Esophagus mucosa (tissue), 1 donor: Measurements from ENCODE around the gene SLC12A7. TPM values are rescaled to one million over a fixed set of nuclear protein-coding genes. Genes with fewer than 3 reads are reported as not detected.

ENCODE experiments used
- ATAC-seq: fragments of 200-7000 bp; cut with Tn5 transposase; one replicate; pipeline ENCODE4 v1.9.1; 2020
- total RNA-seq: library from RNA; stranded (reverse); gene quantifications from one replicate; pipeline ENCODE4 v1.2.4, GENCODE V29; 2023
- donor health status: DM: yes; HTN: yes; CAD: no.

Gene SLC12A7
- total RNA-seq, 1 donor from 2014 or later: 3.0 TPM

DNA sequence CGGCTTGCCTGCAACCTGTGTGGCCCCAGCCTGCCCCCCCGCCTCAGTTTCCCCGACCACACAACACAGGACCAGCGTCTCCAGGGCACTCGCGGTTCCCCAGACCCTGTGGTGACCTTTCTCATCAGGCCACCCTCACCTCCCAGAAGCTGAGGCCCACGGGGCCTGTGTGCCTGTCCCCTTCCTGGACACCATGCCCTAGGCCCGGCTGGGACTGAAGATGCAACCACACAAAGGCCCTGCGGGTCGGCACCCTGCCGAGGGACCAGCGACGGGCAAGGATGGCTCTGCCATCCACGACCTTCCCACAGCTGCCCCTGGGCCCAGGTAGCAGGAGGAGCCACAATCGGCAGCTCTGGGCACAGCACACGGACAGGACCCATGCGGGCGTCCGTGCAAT is 34.8 kb downstream of the SLC12A7 start:
- no peak for ATAC-seq

DNA sequence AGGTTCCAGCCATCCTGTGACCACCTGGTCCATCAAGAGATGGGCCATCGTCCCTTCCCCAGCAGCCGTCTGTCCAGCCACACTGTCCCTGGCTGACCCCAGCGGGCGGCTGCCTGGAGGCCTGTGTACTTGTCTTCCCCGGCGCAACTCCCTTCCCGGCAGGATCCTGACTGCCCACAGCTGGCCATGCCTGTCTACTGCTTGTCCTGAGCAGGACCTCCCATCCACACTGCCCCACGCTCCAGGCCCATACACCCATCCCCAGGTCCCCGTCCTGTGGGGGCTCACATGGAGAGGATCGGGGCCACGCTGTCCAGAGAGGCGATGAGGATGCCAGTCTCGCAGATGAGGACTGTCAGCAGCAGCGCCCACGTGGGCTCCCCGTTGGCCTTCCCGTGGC is 35.5 kb downstream of the SLC12A7 start:
- ATAC-seq: no peak

DNA sequence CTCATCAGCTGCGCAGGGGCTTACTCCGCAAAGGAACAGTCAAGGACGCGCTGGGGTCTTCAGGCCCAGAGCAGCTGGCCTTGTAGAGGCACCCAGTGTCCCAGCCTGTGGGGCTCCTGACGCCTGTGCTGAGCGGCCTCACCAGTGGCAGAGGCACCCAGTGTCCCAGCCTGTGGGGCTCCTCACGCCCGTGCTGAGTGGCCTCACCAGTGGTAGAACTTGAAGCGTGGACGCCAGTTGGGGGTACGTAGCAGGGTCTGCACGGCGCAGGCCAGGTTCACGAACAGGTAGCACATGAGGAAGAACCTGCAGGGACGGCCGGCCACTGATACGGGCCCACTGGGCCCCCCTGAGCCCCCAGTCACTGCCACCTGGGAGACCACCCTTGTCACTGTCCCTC is 35.9 kb downstream of the SLC12A7 start:
- no peak for ATAC-seq

DNA sequence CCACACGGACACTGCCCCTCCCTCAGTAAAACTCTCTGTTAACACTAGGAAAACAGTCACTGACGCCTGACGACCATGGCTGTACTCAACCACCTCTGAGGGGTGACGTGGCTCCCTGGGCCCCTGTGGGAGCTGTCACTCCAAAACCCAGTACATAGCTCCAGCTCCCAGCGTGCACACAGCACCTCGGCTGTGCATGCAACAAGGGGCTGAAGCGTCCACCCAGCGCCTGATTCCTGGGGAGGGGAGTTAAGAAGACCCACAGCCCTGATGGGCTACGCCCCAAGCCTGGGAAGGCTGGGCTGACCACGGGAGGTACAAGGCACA is 36.3 kb downstream of the SLC12A7 start:
- ATAC-seq: no peak

DNA sequence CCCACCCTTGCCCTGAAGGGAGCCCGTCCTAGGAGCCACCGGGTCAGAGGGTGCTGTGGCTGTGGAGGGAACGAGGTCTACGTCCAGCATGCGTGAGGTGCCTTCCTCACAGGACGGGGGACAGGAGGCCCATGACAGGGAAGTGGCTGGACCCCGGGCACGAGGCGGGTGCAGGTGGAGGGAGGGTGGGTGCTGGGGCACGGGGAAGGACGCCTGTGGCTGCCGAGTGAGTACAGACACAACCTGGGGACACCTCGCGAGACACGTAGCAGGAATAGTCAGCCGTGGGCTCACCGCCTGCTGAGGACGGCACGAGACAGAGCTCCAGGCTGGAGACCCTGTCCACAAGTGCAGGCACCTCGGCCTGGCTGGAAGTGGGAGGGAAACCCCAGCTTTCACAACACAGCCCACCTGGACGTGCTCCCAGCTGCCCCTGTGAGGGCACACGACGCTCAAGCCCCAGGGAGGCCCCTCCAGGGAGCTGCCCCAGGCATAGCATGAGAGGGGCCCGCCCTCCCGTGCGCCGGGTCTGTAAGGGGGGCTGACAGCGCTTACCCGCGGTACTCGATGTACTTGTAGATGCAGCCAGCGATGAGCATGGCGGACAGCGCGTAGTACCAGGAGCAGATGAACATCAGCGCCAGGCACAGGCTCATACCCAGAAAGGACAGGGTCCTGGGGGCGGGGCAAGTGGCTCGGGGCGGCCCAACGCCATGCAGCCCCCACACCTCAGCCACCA is 36.9 kb downstream of the SLC12A7 start:
- ATAC-seq: no peak

DNA sequence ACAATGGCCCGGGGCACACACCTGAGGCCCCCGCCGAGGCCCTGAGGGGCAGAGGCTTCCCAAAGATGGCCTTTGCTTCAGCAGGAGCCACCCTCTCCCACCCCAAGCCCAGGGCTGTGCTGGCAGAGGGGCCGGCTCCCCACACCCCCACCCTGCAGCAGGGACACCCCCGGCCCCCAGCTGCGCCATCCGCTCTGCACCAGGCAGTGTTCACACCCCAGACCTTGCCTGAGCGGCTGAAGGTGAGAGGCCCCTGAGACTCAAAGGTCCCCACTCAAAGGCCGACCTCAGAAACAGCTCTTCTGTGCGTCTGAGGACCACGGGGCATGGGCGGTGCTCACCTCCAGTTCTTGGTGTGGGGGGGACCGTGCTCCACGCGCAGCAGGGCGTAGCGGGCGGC is 37.6 kb downstream of the SLC12A7 start:
- no peak for ATAC-seq

DNA sequence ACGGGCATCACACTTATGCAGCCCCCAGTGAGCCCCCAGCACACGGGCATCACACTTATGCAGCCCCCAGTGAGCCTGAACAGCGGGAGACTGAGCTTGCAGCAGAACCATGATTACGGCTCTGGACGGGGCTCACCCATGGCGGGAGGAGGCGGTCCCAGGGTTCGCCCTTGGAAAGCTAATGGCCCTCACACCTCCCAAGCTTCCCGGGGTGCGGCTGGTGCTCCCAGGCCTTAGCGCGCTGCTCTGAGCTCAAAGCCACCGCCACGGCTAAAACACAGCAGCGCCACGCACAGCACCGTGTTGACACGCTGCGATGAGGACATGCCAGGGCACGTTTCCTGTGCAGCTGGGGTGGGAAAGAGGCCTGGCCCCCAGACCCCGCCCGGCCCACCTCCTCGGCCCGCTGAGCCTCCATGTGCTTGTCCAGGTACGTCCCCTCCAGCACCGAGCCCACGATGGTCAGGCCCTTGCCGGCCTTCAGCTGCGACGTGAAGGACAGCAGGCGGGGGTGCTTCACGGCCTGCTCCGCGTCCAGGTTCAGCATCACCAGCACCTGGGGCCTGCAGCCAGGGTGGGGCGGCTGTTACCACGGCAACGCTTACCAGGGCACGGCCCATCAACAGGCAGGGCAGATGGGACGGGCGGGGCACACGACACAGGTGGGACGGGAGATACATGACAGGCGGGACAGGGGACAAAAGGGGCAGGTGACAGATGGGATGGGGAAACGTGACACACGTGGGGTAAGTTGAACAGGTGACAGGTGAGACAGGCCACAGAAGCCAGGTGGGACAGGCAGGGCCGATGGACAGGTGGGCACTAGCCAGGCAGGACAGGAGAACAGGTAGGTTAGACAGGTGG is 38.4 kb downstream of the SLC12A7 start:
- no peak for ATAC-seq

DNA sequence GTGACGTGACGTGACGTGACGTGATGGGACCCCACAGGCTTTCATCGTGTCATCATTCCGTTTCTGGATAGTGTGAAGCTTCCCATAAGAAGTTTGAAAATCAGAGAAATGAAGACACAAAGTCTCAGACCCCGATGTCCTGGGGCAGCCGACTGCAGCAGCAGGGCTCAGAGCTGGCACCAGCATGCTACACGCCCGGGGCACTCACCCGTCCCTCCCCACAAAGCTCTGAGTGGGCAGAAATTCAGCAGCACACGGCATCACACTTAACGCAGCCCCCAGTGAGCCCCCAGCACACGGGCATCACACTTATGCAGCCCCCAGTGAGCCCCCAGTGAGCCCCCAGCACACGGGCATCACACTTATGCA is 42.2 kb downstream of the SLC12A7 start:
- ATAC-seq: no peak

DNA sequence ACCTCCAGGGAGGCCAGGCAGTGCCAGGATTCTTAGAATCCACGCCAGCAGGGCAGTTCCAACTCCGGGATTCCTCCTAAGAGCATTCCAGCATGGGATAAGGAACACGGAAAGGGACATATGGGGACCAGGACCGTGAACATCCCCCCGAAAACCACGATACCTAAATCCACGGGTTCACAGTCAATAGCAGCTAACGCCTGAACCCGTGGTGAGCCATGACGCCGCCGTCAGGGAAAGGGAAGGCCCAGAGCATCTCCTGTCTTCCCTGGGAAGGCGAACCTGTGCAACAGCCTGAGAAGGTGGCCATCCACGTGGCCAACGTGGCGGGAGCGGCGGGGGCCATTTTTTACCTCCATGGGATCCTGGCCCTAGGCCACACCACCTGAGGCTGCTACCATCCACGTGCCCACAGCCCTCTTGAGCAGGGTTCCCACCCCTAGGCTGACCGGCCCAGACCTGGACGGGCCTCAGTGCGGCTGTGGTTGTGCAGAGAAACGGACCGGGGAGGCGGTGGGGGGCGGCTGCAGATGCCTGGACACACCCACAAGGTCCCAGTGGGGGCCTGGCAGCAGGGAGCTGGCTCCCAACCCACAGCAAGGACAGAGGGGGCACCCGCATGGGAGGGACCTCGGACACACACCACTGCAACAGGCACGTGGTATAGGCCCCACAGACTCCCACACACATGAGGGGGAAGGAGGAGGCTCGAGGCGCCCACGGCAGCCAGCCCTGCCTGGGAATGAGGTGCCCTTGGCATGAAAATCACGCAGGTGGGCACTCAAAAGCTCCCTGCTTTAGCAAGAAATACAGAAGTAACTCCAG is 42.8 kb downstream of the SLC12A7 start:
- no peak for ATAC-seq

DNA sequence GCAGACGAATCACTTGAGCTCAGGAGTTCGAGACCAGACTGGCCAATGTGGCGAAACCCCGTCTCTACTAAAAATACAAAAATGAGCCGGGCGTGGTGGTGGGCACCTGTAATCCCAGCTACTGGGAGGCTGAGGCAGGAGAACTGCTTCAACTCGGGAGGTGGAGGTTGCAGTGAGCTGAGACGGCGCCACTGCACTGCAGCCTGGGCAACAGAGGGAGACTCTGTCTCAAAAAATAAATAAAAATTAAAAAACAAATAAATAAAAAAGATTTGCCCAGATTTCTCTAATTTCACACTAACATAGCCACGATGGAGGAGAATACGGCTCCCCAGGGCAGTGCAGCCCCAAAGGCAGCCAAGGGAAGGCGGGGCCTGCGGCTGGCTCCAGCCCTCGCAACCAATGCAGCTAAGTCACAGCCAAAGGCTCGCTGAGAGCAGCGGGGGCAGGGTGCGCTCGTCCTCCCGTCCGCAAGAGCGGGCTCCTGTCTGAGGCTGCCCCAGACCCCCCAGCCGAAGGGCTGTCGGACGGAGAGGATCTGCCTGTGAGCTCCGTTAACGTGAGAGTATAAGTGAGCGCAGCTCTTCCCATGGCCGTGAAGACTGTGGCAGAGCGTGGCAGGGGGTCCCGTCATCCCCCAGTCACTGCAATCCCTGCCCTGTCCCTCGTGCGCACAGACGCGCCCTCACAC is 43.5 kb downstream of the SLC12A7 start:
- ATAC-seq: no peak

DNA sequence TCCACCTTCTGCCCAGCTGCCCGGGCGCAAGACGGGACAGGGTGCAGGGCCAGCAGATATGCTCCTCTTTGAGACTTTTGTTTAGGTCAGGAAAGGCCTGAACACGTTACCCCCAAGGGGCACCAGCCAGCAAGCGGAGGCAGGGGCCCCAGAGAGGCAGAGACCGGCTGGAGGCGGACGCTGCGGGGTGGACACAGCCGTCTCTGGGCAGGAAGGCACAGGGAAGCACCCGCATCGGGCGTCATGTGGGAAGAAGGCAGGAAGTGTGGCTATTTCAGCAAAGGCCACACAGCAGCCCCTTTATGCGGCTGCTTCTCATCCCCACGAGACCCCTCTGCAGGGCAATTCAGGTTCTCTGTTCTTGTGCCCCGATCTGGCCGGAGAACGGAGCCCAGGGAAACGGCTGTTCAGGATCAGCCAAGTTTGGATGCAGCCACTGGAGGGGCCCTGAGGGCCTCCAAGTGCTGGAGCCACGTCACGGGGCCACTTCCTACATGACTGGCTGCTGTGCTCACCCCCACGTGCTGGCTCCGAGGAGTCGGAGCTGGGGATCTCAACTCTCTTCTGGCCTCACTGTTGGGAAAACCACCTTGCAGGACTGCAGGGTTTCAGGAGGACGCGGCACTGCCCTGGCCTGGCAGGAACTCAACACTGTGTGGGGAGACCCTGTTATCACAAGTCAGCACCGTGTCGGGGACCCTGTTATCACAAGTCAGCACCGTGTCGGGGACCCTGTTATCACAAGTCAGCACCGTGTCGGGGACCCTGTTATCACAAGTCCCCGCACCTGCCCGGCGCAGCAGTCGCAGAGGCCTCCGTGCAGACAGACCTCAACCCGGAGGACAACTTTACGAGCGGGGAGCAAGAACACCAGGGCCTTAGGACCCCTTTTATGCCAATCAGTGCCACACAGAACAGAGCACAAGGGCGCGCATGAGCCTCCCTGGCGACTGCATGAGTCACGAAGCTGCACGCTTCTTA is 44.4 kb downstream of the SLC12A7 start:
- ATAC-seq: no peak

DNA sequence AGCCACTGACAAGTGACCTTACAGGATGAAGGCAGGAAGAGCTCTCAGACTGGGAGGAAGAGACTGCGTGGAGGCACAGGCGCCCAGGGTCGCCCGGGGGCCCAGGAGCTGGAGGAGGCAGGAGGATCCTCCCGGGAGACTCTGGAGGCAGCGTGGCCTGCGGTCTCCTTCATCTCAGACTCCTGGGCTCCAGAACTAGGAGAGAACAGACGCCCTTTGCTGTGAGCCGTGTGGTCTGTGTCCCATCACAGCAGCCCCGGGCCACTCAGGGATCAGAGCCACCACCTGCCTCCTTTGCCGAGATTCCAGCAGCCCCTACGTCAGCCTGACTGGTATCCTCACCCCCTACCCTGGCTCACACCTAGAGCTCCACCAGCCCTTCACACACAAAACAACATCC is 45.2 kb downstream of the SLC12A7 start:
- ATAC-seq: no peak

DNA sequence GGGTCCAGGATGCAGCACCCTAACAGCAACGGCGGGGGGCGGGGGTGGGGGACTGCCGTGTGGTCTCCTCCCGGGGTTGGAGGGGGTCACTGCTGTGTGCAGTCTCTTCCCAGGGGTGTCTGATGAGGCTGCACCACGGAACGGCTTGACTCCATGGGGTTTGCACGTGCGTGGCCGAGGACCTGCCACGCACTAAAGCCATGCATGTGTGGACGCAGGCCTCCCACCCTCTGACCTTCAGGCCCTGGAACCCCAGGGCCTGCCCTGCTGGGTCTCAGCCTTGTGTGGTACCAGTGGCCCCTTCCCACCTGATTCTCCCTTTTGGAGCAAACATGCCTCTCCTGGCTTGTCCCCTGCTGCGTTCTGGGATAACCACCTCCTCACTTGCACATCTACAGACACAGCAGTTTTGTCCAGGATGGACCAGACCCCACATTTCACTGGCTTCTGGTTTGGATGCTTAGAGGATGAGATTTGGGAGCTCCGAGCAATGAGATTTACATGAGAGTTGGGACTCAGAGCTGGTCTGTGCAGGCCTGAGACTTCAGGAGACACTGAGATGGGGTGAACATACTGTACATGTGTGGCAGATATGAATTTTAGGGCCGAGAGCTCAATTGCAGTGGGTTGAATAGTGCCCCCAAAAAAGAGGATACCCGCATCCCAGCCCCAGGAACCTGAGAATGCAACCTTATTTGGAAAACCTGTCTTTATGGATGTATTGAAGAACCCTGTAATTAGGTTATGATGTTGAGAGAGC is 45.8 kb downstream of the SLC12A7 start:
- ATAC-seq: no peak

DNA sequence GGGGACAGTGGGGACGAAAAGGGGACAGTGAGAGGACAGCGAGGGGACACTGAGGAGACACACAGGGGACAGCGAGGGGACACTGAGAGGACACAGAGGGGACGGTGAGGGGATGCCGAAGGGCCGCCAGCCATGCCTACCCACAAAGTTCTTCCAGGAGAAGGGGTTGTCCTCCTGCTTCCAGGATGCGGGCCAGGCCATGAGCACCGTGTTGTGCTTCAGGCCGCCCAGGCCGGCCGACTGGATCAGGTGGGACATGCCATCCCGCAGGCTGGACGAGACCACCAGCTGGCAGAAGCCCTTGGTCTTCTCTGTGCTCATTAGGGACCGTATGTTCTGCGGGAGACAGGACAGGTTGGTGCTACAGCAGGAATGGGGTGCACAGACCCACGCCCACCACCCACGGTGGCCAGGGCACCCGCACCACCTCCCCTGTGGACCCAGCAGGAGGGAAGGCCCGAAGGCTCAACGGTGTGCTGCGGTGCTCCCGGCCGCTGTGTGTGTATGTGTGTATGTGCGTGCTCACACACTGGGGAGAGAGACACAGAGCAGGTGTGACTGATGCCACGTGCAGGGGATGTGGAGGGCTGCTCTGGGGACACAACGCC is 46.6 kb downstream of the SLC12A7 start:
- ATAC-seq: peak; percentile 14

DNA sequence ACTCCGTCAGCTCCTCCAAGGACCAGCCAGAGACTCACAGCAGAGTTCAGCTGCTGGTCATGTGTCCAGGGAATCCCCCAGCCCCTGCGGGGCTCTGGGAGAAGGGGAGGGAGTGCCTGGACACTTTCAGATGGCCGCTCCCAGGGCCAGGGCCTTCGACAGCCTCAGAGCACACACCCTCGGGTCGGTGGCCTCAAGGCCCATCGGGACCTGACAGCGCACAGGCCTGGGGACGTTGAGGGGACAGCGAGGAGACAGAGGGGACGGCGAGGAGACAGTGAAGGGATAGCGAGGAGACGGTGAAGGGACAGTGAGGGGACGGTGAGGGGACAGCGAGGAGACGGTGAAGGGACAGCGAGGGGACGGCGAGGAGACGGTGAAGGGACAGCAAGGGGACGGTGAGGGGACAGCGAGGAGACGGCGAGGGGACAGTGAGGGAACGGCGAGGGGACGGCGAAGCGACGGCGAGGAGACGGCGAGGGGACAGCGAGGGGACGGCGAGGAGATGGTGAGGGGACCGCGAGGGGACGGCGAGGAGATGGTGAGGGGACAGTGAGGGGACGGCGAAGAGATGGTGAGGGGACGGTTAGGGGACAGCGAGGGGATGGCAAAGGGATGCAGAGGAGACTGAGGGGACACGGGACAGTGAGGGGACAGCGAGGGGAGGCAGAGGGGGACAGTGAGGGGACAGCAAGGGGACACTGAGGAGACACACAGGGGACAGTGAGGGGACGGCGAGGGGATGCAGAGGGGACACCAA is 47.3 kb downstream of the SLC12A7 start:
- ATAC-seq: no peak

DNA sequence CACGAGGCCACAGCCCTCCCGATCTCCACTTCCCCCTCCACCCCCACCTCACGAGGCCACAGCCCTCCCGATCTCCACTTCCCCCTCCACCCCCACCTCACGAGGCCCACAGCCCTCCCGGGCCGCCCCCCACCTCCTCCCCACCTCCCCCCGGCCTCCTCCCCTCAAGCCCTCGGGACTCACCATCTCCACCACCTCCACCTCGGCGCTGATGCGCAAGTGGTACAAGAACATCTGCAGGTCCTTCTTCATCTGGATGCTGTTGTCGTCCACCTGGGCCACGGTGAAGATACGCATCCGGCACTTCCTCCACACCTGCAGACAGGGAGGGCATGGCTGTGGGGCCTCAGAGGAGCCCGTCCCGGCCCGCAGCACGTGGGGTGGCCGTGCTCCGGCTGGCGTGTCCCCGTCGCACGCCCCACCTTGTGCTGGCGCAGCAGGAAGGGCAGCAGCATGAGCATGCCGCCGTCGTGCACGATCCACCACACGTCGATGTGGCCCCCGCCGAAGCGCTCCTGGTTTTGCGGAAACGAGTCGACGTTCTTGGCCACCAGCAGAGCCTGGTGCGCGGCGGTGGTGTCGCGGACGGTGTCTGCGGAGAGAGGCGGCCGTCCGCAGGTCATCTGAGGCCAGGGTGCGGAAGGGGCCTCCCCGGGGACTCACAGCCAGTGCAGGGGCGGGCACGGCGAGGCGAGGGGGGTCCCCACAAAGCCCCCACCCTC is 48.0 kb downstream of the SLC12A7 start:
- no peak for ATAC-seq

DNA sequence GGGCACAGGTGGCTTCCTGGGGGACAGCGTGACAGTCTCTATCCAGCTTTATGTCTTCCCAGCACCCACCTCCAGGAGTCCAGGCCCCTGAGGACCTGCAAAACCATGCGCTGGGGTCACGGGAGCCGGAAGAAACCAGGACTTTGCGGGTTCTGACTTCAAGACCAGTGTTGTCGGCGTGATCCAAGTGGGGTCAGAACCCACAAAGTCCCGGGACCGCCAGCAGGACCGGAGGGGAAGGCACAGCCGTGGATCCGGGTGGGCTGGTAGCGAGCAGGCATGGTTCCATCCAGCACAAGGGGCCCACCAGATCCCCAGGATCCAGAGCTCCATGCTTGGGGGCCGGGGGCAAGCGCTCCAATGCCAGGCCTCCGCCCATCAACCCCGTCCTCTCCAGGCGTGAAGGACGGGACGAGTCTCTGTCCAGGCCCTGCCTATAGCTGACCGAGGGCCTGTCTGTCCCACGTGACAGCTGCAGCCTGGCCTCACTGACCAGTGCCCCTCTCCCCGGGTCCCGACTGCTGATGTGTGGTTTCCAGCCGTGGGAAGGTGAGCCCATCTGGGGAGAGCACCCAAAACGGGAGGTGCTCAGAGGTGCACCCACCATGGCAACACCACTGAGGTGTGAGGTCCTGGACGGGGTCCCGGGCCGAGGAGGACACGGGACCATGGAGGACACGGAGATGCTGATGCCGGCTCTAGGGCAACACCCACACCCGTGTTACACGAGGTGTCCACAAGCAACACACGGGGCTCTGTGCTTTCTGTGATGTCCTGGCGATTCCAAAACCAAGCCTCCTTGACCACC is 48.9 kb downstream of the SLC12A7 start:
- no peak for ATAC-seq

DNA sequence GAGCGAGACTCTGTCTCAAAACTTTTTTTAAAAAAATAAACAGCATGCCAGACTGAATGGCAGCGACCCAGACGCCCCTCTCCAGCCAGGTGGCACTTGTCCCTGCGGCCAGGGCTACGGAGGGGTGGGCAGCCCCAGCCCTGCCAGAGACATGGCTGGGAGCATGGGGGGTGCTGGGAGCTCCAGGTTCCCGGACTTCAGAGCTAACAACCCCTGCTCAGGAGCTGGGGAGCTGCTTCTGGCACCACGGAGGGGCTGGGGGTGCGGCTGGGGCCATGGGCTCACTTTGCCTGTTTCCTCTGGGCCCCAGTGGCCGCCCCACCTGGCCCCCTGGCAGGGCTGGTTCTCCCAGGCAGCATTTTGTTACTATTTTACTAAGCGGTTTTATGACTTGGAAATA is 49.9 kb downstream of the SLC12A7 start:
- ATAC-seq: no peak
